HepG2 (cell line): ENCODE results near the gene CLRN2. TPM values are rescaled to one million over a fixed set of nuclear protein-coding genes. Genes with fewer than 3 reads are reported as not detected.
A peak's percentile ranks its signal among the peaks of the same experiment; 100 is the strongest.

Experiments
- ATAC-seq: fragments of 200-7000 bp; cut with Tn5 transposase; 3 replicates; pipeline ENCODE4 v1.9.1; 2020; ENCODE audit warnings: mild to moderate bottlenecking, moderate library complexity
- BruUV-seq: library from RNA; stranded (reverse); fragments of 400-500 nt; replicated peaks from 2 replicates; lab custom pipeline; 2021; lab: Mats Ljungman, UMichigan
- CTCF ChIA-PET: fragments of 300-600 bp; formaldehyde crosslinking; extraction: SDS; loops from one replicate; lab custom pipeline; 2021; ENCODE audit warnings: low total read pairs, inconsistent platforms, low intra/inter-chr PET ratio; lab: Yijun Ruan, JAX
- POLR2A ChIA-PET: fragments of 350-600 bp; sonication (Branson Sonifier 250); formaldehyde crosslinking; loops from one replicate; lab custom pipeline; 2020; ENCODE audit warnings: antibody characterized with exemption, inconsistent platforms; lab: Yijun Ruan, JAX
- DNase-seq: peaks from one replicate; pipeline ENCODE4 v3.0.0-alpha.2; 2015; ENCODE audit warnings: low spot score
- FAIRE-seq: peaks from 3 replicates; lab custom pipeline; 2011; peaks lifted over from hg19 to GRCh38; lab: Jason Lieb, UNC
- H2AFZ ChIP-seq: one replicate; pipeline ENCODE4 v1.6.1; 2011; ENCODE audit warnings: low read length, inconsistent platforms
- H3K27ac ChIP-seq: fragments of 300-600 bp; 3 replicates; pipeline ENCODE4 v1.8.0; 2011; ENCODE audit warnings: mixed run types, mild to moderate bottlenecking, mixed read lengths, low read length, inconsistent platforms; ENCODE audit not compliant: insufficient read depth; ENCODE audit errors: extremely low read length
- H3K27me3 ChIP-seq, 2 experiments: fragments of 200-600 bp in 1 of 2; 2 replicates in 1 of 2; 3 replicates in 1 of 2; pipeline versions ENCODE4 v1.6.0 to v1.8.0; 2011; ENCODE audit warnings: low read length in 2 of 2, mild to moderate bottlenecking in 2 of 2, moderate library complexity in 2 of 2, inconsistent platforms in 1 of 2; ENCODE audit not compliant: insufficient read depth in 2 of 2, control insufficient read depth in 1 of 2
- H3K36me3 ChIP-seq, 2 experiments: fragments of 200-600 bp in 1 of 2; replicated peaks in 1 of 2; 2 replicates in 1 of 2; 3 replicates in 1 of 2; pipeline versions ENCODE4 v1.5.1 to v1.8.0; 2011; ENCODE audit warnings: low read length in 2 of 2, inconsistent platforms in 1 of 2; ENCODE audit not compliant: insufficient read depth in 2 of 2, control insufficient read depth in 1 of 2
- H3K4me1 ChIP-seq: 2 replicates; pipeline ENCODE4 v1.5.1; 2012; ENCODE audit warnings: low read length, inconsistent platforms; ENCODE audit not compliant: insufficient read depth
- H3K4me2 ChIP-seq: 2 replicates; pipeline ENCODE4 v1.6.0; 2011; ENCODE audit warnings: low read depth, low read length, inconsistent platforms
- H3K4me3 ChIP-seq, 3 experiments: fragments of 200-600 bp in 1 of 3; sonication (generic), shearing (Covaris generic) in 1 of 3; replicated peaks in 1 of 3; 2 replicates each; pipeline ENCODE4 v1.5.1; 2011 to 2016; ENCODE audit warnings: low read length in 3 of 3, inconsistent platforms in 2 of 3, low read depth in 2 of 3, mild to moderate bottlenecking in 2 of 3, control low read depth in 1 of 3, mixed read lengths in 1 of 3; ENCODE audit not compliant: insufficient read depth in 1 of 3
- H3K79me2 ChIP-seq: one replicate; pipeline ENCODE4 v1.6.1; 2011; ENCODE audit warnings: low read length, inconsistent platforms; ENCODE audit not compliant: insufficient read depth
- H3K9ac ChIP-seq: 2 replicates; pipeline ENCODE4 v1.6.0; 2011; ENCODE audit warnings: mild to moderate bottlenecking, low read depth, low read length, inconsistent platforms; ENCODE audit not compliant: insufficient read depth
- H3K9me3 ChIP-seq: 2 replicates; pipeline ENCODE4 v1.5.1; 2012; ENCODE audit warnings: mild to moderate bottlenecking, low read length
- H4K20me1 ChIP-seq: 2 replicates; pipeline ENCODE4 v1.6.0; 2011; ENCODE audit warnings: inconsistent platforms, mild to moderate bottlenecking, low read length, moderate library complexity; ENCODE audit not compliant: insufficient read depth
- ARID4A ChIP-seq: sonication (generic); formaldehyde crosslinking; IDR thresholded peaks from 2 replicates; pipeline ENCODE4 v1.5.0; 2020; ENCODE audit warnings: mild to moderate bottlenecking, missing genetic modification reagents, borderline replicate concordance
- ATF4 ChIP-seq, 2 experiments: fragments of 450-650 bp in 1 of 2; sonication (generic) in 1 of 2; formaldehyde crosslinking; IDR thresholded peaks; 2 replicates each; pipeline versions ENCODE4 v1.5.0 to v1.8.0; 2020 to 2022; ENCODE audit warnings: mild to moderate bottlenecking in 1 of 2, missing genetic modification reagents in 1 of 2
- MBD4 ChIP-seq: IDR thresholded peaks from 2 replicates; pipeline ENCODE4 v1.6.1; 2012; ENCODE audit warnings: low read length, inconsistent platforms, borderline replicate concordance
- REPIN1 ChIP-seq: sonication (generic); formaldehyde crosslinking; IDR thresholded peaks from 2 replicates; pipeline ENCODE4 v1.8.0; 2022; ENCODE audit warnings: missing genetic modification reagents, low read depth, mild to moderate bottlenecking, borderline replicate concordance
- RXRA ChIP-seq: sonication (generic); formaldehyde crosslinking; IDR thresholded peaks from 2 replicates; pipeline ENCODE4 v1.5.1; 2020; ENCODE audit warnings: missing genetic modification reagents
- ZNF136 ChIP-seq: sonication (generic); formaldehyde crosslinking; IDR thresholded peaks from 2 replicates; pipeline ENCODE4 v1.8.1; 2022; ENCODE audit warnings: low read depth, mild to moderate bottlenecking, moderate library complexity, missing genetic modification reagents
- ZNF234 ChIP-seq: sonication (generic); formaldehyde crosslinking; conservative IDR thresholded peaks from 2 replicates; pipeline ENCODE4 v1.5.1; 2020; ENCODE audit warnings: mild to moderate bottlenecking, missing genetic modification reagents
- ZNF446 ChIP-seq: sonication (generic); formaldehyde crosslinking; IDR thresholded peaks from 2 replicates; pipeline ENCODE4 v1.5.0; 2020; ENCODE audit warnings: mild to moderate bottlenecking, missing genetic modification reagents
- ZSCAN29 ChIP-seq: sonication (generic); formaldehyde crosslinking; conservative IDR thresholded peaks from 2 replicates; pipeline ENCODE4 v1.4.0; 2020; ENCODE audit warnings: mild to moderate bottlenecking, missing genetic modification reagents
- WGBS: methylation state at CpG from one replicate; pipeline ENCODE4 v1.1.6; 2017; ENCODE audit warnings: low lambda C conversion rate; 5-methylcytosine and 5-hydroxymethylcytosine counted together
- in situ Hi-C: cut with HindIII; loops from 2 replicates; pipeline ENCODE4 v1.10.0; 2017; ENCODE audit warnings: low pct_unique_long_range_greater_than_20kb; ENCODE audit not compliant: extremely low pct_ligation_motif_present
- intact Hi-C: fragments of 100-400 bp; cut with micrococcal nuclease; formaldehyde crosslinking; loops from one replicate; pipeline ENCODE4 v1.10.0; 2022; ENCODE audit not compliant: unreplicated experiment
- polyA plus RNA-seq, 8 experiments: library from polyadenylated mRNA; depleted of rRNA in 3 of 8; stranded (reverse) in 7 of 8; unstranded in 1 of 8; fragments of >200 nt; fragmentation: Illumina TruSeq in 4 of 8; extraction: Trizol in 4 of 8; gene quantifications; 2 replicates each; pipeline versions ENCODE4 v1.2.1 to v1.2.3, GENCODE V29; 2011 to 2016; ENCODE audit warnings: low read depth in 4 of 8, missing spikeins in 1 of 8, mixed read lengths in 1 of 8; ENCODE audit not compliant: insufficient read depth in 1 of 8
- total RNA-seq, 5 experiments: library from RNA; depleted of rRNA; stranded (reverse); fragments of >200 nt; fragmentation: Illumina TruSeq; extraction: Trizol; gene quantifications; 2 replicates each; pipeline ENCODE4 v1.2.3, GENCODE V29; 2016; ENCODE audit warnings: low read depth in 1 of 5
- TF ChIP-seq, protein P1 (sequence below): sonication (generic); formaldehyde crosslinking; conservative IDR thresholded peaks from 2 replicates; pipeline ENCODE4 v1.4.0; 2020; ENCODE audit warnings: missing genetic modification reagents
- TF ChIP-seq, protein P2 (sequence below): sonication (generic); formaldehyde crosslinking; IDR thresholded peaks from 2 replicates; pipeline ENCODE4 v1.4.0; 2020; ENCODE audit warnings: mild to moderate bottlenecking, missing genetic modification reagents

CLRN2 gene
- total and polyA plus RNA-seq, 2 of the 13 experiments (the other 11 are each of a cell fraction or from before 2014, with no cell fraction given): not detected

GRCh38 chr4:17511051-17511450 is 3.9 kb upstream of the CLRN2 start (continued):
- TF ChIP-seq, protein P1, sequence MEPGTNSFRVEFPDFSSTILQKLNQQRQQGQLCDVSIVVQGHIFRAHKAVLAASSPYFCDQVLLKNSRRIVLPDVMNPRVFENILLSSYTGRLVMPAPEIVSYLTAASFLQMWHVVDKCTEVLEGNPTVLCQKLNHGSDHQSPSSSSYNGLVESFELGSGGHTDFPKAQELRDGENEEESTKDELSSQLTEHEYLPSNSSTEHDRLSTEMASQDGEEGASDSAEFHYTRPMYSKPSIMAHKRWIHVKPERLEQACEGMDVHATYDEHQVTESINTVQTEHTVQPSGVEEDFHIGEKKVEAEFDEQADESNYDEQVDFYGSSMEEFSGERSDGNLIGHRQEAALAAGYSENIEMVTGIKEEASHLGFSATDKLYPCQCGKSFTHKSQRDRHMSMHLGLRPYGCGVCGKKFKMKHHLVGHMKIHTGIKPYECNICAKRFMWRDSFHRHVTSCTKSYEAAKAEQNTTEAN: no peak
- TF ChIP-seq REPIN1 (CRISPR knock-in tag): no peak
- TF ChIP-seq, all 625 proteins: peak for 19

DNA sequence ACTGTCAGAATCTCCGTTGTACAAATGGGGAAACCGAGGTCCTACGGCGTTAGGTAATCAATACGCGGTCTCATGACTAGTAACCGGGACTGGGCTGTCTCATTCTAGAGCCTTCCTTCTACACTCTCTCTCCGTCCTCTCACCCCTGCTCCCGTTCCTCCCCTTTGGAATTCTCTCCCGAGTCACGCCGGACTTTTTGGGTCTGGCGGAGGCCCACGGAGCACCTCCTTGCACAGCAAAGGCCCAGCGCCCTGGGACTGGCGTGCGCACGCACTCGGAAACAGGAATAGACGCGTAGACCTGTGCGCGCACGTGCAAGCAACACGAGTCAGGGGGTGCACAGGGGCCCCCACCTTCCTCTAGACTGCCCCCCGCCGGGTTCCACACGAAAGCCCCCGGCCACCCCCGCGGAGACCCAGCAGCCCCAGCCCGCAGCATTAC is 3.4 kb upstream of the CLRN2 start:
- no peaks in the 10 kb centered on the region for H3K9me3 ChIP-seq
- POLR2A ChIA-PET: interaction anchor here (0.7 to 2.4 kb wide), 5 partner anchors 14 to 103 kb away, joined by 5 to 22 read pairs (median 5); partner anchors contain the start of gene MED28
- peak; percentile 19 for DNase-seq
- H3K36me3 ChIP-seq: peaks cover under 1 to 19% of the 10 kb centered on the region in 2 experiments
- under 1% methylated on average over 24 of the region's 32 CpGs for WGBS
- in situ Hi-C loops (no loop called here), intact Hi-C loops (loop anchor here (10.0 kb wide), 1 partner anchor 123 kb away; no protein-coding TSS in a partner anchor)
- CTCF ChIA-PET: interaction anchor here (1.5 kb wide), 1 partner anchor 125 kb away, joined by 4 read pairs; no protein-coding TSS in a partner anchor
- H3K27me3 ChIP-seq: no peaks in the 10 kb centered on the region; a peak in 1 of 5 replicates
- H4K20me1 ChIP-seq: peaks cover 4% of the 10 kb centered on the region; the same call in 1 of the 2 replicates
- peak overlapping the region; percentile 82 for H3K9ac ChIP-seq
- no TSS peak for BruUV-seq
- no peak overlapping the region for H2AFZ ChIP-seq
- peak; percentile 23 for ATAC-seq
- peak overlapping the region; percentile 73 for H3K27ac ChIP-seq
- H3K4me2 ChIP-seq: peak overlapping the region; percentile 85
- no peak for FAIRE-seq
- H3K4me1 ChIP-seq: peaks cover 64% of the 10 kb centered on the region
- peak overlapping the region; percentile 65 to 88 (median 84) for H3K4me3 ChIP-seq
- H3K79me2 ChIP-seq: peaks cover 35% of the 10 kb centered on the region
- peak; percentile 29; the same call in 1 of the 2 replicates for TF ChIP-seq ZNF136 (CRISPR knock-in tag)
- TF ChIP-seq ZNF234 (CRISPR knock-in tag): no peak
- TF ChIP-seq ARID4A (CRISPR knock-in tag): peak; percentile 78; the same call in 1 of the 2 replicates
- TF ChIP-seq, protein P2, sequence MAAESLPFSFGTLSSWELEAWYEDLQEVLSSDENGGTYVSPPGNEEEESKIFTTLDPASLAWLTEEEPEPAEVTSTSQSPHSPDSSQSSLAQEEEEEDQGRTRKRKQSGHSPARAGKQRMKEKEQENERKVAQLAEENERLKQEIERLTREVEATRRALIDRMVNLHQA (CRISPR knock-in tag): no peak
- TF ChIP-seq RXRA (CRISPR knock-in tag): no peak
- TF ChIP-seq MBD4: no peak
- no peak for TF ChIP-seq ZNF446 (CRISPR knock-in tag)
- TF ChIP-seq ZSCAN29 (CRISPR knock-in tag): peak; percentile 85; the same call in 1 of the 2 replicates
- no peak for TF ChIP-seq ATF4 (CRISPR knock-in tag; IDR thresholded peaks at IDR 0.05)
